ENCODE measurements around the gene MUC13. TPM values are rescaled to one million over a fixed set of nuclear protein-coding genes. Genes with fewer than 3 reads are reported as not detected.

The MUC13 gene
- total RNA-seq, 1 donor from 2014 or later, result not detected

DNA sequence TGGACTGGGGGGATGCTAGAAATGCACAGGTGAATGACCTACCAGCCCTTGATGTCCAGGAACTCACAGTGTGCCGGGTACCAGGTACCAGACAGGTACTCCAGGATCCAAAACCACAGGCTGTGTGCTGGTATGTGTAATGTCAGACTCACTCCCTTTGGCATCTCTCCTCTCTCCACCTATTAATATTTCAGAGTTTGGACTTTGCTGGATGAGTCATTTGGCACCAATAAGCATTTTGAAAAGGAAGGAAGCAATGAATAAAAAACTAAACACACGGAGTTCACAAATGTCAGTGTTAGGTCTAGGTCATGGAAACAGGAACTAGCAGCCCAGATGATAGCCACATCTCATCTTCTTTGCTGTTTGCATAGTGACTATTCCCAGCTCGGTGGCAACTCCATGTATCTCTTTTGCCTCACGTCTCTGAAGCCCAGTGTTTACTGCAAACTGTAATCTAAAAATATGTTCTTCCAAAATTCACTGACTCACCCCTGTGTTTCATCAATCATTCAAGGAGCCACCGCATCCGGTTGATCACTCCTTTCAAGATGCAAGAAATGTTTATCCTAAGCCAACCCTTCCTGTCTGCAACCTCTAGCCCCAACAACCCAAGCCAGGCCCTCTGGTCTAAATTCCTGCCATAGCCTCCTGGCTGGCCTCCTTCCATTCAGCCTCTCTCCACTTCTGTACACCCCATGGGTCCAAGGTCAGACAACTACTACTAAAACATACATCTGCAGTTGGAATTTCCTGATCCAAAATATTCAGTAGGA, 55.8 kb downstream of the MUC13 start:
- DNase-seq (ENCODE audit: low spot score), result no peak
- peaks cover 21% of the 10 kb centered on the region for H3F3A ChIP-seq (ENCODE audit: low read depth)
- TF ChIP-seq, protein P1, sequence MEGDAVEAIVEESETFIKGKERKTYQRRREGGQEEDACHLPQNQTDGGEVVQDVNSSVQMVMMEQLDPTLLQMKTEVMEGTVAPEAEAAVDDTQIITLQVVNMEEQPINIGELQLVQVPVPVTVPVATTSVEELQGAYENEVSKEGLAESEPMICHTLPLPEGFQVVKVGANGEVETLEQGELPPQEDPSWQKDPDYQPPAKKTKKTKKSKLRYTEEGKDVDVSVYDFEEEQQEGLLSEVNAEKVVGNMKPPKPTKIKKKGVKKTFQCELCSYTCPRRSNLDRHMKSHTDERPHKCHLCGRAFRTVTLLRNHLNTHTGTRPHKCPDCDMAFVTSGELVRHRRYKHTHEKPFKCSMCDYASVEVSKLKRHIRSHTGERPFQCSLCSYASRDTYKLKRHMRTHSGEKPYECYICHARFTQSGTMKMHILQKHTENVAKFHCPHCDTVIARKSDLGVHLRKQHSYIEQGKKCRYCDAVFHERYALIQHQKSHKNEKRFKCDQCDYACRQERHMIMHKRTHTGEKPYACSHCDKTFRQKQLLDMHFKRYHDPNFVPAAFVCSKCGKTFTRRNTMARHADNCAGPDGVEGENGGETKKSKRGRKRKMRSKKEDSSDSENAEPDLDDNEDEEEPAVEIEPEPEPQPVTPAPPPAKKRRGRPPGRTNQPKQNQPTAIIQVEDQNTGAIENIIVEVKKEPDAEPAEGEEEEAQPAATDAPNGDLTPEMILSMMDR (IDR thresholded peaks at IDR 0.05), result no peak
- TF ChIP-seq EZH2phosphoT487 (IDR thresholded peaks at IDR 0.05) (no peak), EZH2 (IDR thresholded peaks at IDR 0.05) (no peak)
- no peak overlapping the region for H3K9ac ChIP-seq
- no peak overlapping the region for H2AFZ ChIP-seq (replicated peaks)
- no peak overlapping the region for H3K27ac ChIP-seq
- H3K27me3 ChIP-seq, result no peaks in the 10 kb centered on the region
- H3K79me2 ChIP-seq (ENCODE audit: low read depth), result peaks cover 83% of the 10 kb centered on the region
- no peaks in the 10 kb centered on the region for H3K9me3 ChIP-seq (ENCODE audit: low read depth)
- no peak overlapping the region for H3K4me2 ChIP-seq
- H3K4me1 ChIP-seq, result peaks cover 28% of the 10 kb centered on the region
- no peaks in the 10 kb centered on the region for H3K36me3 ChIP-seq
- no peaks in the 10 kb centered on the region for H3K27me3 Mint-ChIP-seq (ENCODE audit: insufficient read depth, low read depth)
- H3K4me3 Mint-ChIP-seq, result no peak overlapping the region
- H3K4me3 ChIP-seq, result no peak overlapping the region
- H4K20me1 ChIP-seq (ENCODE audit: low read depth), result peaks cover 51% of the 10 kb centered on the region
- H3K36me3 Mint-ChIP-seq, result no peaks in the 10 kb centered on the region
- peaks cover 52% of the 10 kb centered on the region for H3K4me1 Mint-ChIP-seq
- peaks cover 5% of the 10 kb centered on the region for H3K9me3 Mint-ChIP-seq
- no peak overlapping the region for H3K27ac Mint-ChIP-seq

DNA sequence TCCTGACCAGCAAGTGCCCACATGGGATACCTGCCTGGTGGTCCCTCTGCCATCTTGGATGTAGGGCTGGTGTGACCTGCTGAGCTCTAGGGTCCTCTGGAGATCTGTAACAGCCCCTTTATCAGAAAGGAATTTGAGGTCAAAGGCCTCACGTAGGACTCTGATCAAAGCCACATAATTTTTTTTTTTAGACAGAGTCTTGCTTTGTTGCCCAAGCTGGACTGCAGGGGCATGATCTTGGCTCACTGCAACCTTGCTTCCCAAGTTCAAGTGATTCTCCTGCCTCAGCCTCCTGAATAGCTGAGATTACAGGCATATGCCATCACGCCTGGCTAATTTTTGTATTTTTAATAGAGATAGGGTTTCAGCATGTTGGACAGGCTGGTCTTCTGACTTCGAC, 56.9 kb downstream of the MUC13 start:
- H3K27ac Mint-ChIP-seq, result no peak overlapping the region
- no peak for DNase-seq (ENCODE audit: low spot score)
- H4K20me1 ChIP-seq (ENCODE audit: low read depth), result peaks cover 48% of the 10 kb centered on the region
- no peak overlapping the region for H3K9ac ChIP-seq
- no peak overlapping the region for H3K4me2 ChIP-seq
- H3K4me1 ChIP-seq, result peaks cover 30% of the 10 kb centered on the region
- no peaks in the 10 kb centered on the region for H3K27me3 ChIP-seq
- H3K27ac ChIP-seq, result no peak overlapping the region
- H3K36me3 ChIP-seq, result no peaks in the 10 kb centered on the region
- H3K4me3 Mint-ChIP-seq, result no peak overlapping the region
- no peaks in the 10 kb centered on the region for H3K27me3 Mint-ChIP-seq (ENCODE audit: insufficient read depth, low read depth)
- H3K4me3 ChIP-seq, result no peak overlapping the region
- TF ChIP-seq EZH2phosphoT487 (IDR thresholded peaks at IDR 0.05), result no peak
- no peak for TF ChIP-seq EZH2 (IDR thresholded peaks at IDR 0.05)
- TF ChIP-seq, protein P1 (IDR thresholded peaks at IDR 0.05), result no peak
- H3F3A ChIP-seq (ENCODE audit: low read depth), result peaks cover 11% of the 10 kb centered on the region
- H3K9me3 ChIP-seq (ENCODE audit: low read depth), result no peaks in the 10 kb centered on the region
- H3K9me3 Mint-ChIP-seq, result peaks cover 5% of the 10 kb centered on the region
- peaks cover 91% of the 10 kb centered on the region for H3K79me2 ChIP-seq (ENCODE audit: low read depth)
- peaks cover 1% of the 10 kb centered on the region for H3K36me3 Mint-ChIP-seq
- no peak overlapping the region for H2AFZ ChIP-seq (replicated peaks)
- peaks cover 48% of the 10 kb centered on the region for H3K4me1 Mint-ChIP-seq

DNA sequence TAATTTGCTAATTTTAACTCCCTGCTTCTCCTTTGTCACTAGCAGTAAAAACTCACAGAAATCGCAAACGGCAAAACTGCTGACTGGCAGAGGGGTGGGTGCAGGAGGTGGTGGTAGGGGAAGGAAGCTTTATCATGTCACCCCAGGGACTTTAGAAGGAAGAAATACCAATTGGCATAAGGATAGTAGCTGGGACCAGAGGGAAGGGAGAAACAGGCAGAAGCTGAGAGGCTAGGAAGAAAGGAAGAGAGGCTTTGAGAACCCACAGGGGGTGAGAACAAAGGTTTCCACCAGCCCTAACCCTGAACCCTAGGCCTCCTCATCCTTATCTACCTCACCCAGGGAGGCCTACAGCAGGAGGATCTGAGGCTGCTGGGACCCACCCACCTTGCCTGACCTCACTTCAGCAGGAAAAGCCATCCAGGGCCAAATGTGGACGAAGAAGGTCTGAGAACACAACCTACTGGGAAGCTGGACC, 58.1 kb downstream of the MUC13 start:
- peaks cover 88% of the 10 kb centered on the region for H3K79me2 ChIP-seq (ENCODE audit: low read depth)
- peaks cover 40% of the 10 kb centered on the region for H3K4me1 Mint-ChIP-seq
- H3K27ac ChIP-seq, result no peak overlapping the region
- DNase-seq (ENCODE audit: low spot score), result no peak
- no peak overlapping the region for H3K4me3 ChIP-seq
- peaks cover 5% of the 10 kb centered on the region for H3K9me3 Mint-ChIP-seq
- H4K20me1 ChIP-seq (ENCODE audit: low read depth), result peaks cover 47% of the 10 kb centered on the region
- peaks cover 4% of the 10 kb centered on the region for H3K36me3 Mint-ChIP-seq
- TF ChIP-seq EZH2 (IDR thresholded peaks at IDR 0.05), result no peak
- TF ChIP-seq, protein P1 (IDR thresholded peaks at IDR 0.05), result no peak
- TF ChIP-seq EZH2phosphoT487 (IDR thresholded peaks at IDR 0.05), result no peak
- no peak overlapping the region for H3K9ac ChIP-seq
- no peak overlapping the region for H3K4me3 Mint-ChIP-seq
- H3K9me3 ChIP-seq (ENCODE audit: low read depth), result no peaks in the 10 kb centered on the region
- H3K27me3 Mint-ChIP-seq (ENCODE audit: insufficient read depth, low read depth), result no peaks in the 10 kb centered on the region
- no peak overlapping the region for H3K27ac Mint-ChIP-seq
- H3K4me2 ChIP-seq, result no peak overlapping the region
- H3K27me3 ChIP-seq, result no peaks in the 10 kb centered on the region
- no peaks in the 10 kb centered on the region for H3K36me3 ChIP-seq
- H3K4me1 ChIP-seq, result peaks cover 22% of the 10 kb centered on the region
- H3F3A ChIP-seq (ENCODE audit: low read depth), result no peaks in the 10 kb centered on the region
- H2AFZ ChIP-seq (replicated peaks), result no peak overlapping the region

Data from neural progenitor cell (in vitro differentiated cells).